Upper lobe of left lung (tissue), 6 donors: ENCODE data around the gene EFNB2. TPM values are rescaled to one million over a fixed set of nuclear protein-coding genes. Genes with fewer than 3 reads are reported as not detected.

Experiments
- ATAC-seq, 2 donors: fragments of 200-7000 bp; cut with Tn5 transposase; one replicate each; pipeline ENCODE4 v1.9.1; 2022; ENCODE audit warnings: mild to moderate bottlenecking in 2 of 2, moderate library complexity in 2 of 2; ENCODE audit not compliant: low FRiP score in 2 of 2
- DNase-seq, 2 donors: peaks; one replicate each; pipeline ENCODE4 v3.0.0-alpha.2; 2019 to 2020
- H3K27ac ChIP-seq, 4 donors: fragments of 200-600 bp; sonication (generic); one replicate each; pipeline ENCODE4 v1.5.1; 2016 to 2019
- H3K27me3 ChIP-seq, 4 donors: fragments of 200-600 bp; sonication (generic); one replicate each; pipeline ENCODE4 v1.5.1; 2017 to 2019
- H3K36me3 ChIP-seq, 4 donors: fragments of 200-600 bp; sonication (generic); one replicate each; pipeline ENCODE4 v1.5.1; 2016 to 2019
- H3K4me1 ChIP-seq, 4 donors: fragments of 200-600 bp; sonication (generic); one replicate each; pipeline ENCODE4 v1.5.1; 2018 to 2019
- H3K4me3 ChIP-seq, 4 donors: fragments of 200-600 bp; sonication (generic); one replicate each; pipeline ENCODE4 v1.5.1; 2017 to 2019; ENCODE audit warnings: mild to moderate bottlenecking in 2 of 4, moderate library complexity in 1 of 4
- H3K9me3 ChIP-seq, 4 donors: fragments of 200-600 bp; sonication (generic); one replicate each; pipeline ENCODE4 v1.5.1; 2018 to 2019
- CTCF ChIP-seq, 6 experiments: fragments of 450-650 bp in 4 of 6; fragments of 200-600 bp in 2 of 6; sonication (generic) in 2 of 6; IDR thresholded peaks; one replicate each; pipeline ENCODE4 v1.5.1; 2016 to 2019; ENCODE audit warnings: antibody characterized with exemption in 6 of 6
- EP300 ChIP-seq, 4 donors: sonication (generic); formaldehyde crosslinking; IDR thresholded peaks; one replicate each; pipeline ENCODE4 v1.5.1; 2017; ENCODE audit warnings: antibody characterized with exemption in 4 of 4, control low read depth in 2 of 4
- POLR2A ChIP-seq, 4 donors: fragments of 450-650 bp; IDR thresholded peaks; one replicate each; pipeline ENCODE4 v1.5.1; 2016 to 2017; ENCODE audit warnings: antibody characterized with exemption in 4 of 4, mild to moderate bottlenecking in 2 of 4
- POLR2AphosphoS5 ChIP-seq, 2 donors: sonication (generic); formaldehyde crosslinking; IDR thresholded peaks; one replicate each; pipeline ENCODE4 v1.5.1; 2017; ENCODE audit warnings: antibody characterized with exemption in 2 of 2
- WGBS, 2 donors: methylation state at CpG; one replicate each; pipeline ENCODE4 v1.1.5; 2017 to 2018; 5-methylcytosine and 5-hydroxymethylcytosine counted together
- total RNA-seq, 6 donors: library from RNA; depleted of rRNA in 4 of 6; stranded (reverse); fragments of >200 nt in 4 of 6; gene quantifications; one replicate each; pipeline versions ENCODE4 v1.1.0 to v1.2.1, GENCODE V29; 2016 to 2021
- donor health status: DM: no; HTN: no; CAD: no; lungs with moderate emphysema.
- donor health status: DM: no; HTN: yes; CAD: no; lungs with severe emphysema.

The EFNB2 gene
- total RNA-seq, 6 donors from 2014 or later = 23.0 to 45.7 (median 30.9) TPM

- Histone ChIP-seq H3K4me1 (peaks cover 17 to 53% (median 26%) of the 10 kb centered on the region in 4 donors), H3K9me3 (no peaks in the 10 kb centered on the region), H3K27ac (peak overlapping the region in 2 of 4 donors; percentile 30 to 57), H3K4me3 (no peak overlapping the region), H3K36me3 (peaks cover 10 to 33% (median 17%) of the 10 kb centered on the region in 4 donors), H3K27me3 (no peaks in the 10 kb centered on the region)
- DNase-seq (peak in 1 of 2 donors; percentile 54), ATAC-seq (peak; percentile 62)
- no peak for TF ChIP-seq CTCF (IDR thresholded peaks at IDR 0.05)
- no peak for TF ChIP-seq POLR2AphosphoS5 (IDR thresholded peaks at IDR 0.05)
- TF ChIP-seq POLR2A (IDR thresholded peaks at IDR 0.05) = no peak
- no peak for TF ChIP-seq EP300 (IDR thresholded peaks at IDR 0.05)
- WGBS, 2 donors = 46 to 82% methylated on average over 16 to 17 of the region's 17 CpGs
Measured at GRCh38 chr13:106493533-106494220, 41.8 kb downstream of the EFNB2 start.

GRCh38 chr13:106492588-106493475, 42.6 kb downstream of the EFNB2 start:
- Histone ChIP-seq H3K4me3 (no peak overlapping the region), H3K27ac (peak overlapping the region in 3 of 4 donors; percentile 24 to 57 (median 30)), H3K4me1 (peaks cover 12 to 46% (median 25%) of the 10 kb centered on the region in 4 donors), H3K36me3 (peaks cover 10 to 33% (median 17%) of the 10 kb centered on the region in 4 donors), H3K9me3 (no peaks in the 10 kb centered on the region), H3K27me3 (no peaks in the 10 kb centered on the region)
- no peak for TF ChIP-seq POLR2A (IDR thresholded peaks at IDR 0.05)
- ATAC-seq (no peak), DNase-seq (peak in 1 of 2 donors; percentile 32)
- 89% methylated on average over 39 to 54 of the region's 54 CpGs for WGBS, 2 donors

GRCh38 chr13:106491928-106492587, 43.4 kb downstream of the EFNB2 start:
- Histone ChIP-seq H3K27ac (peak overlapping the region in 1 of 4 donors; percentile 57), H3K4me1 (peaks cover 11 to 46% (median 24%) of the 10 kb centered on the region in 4 donors), H3K4me3 (no peak overlapping the region), H3K27me3 (no peaks in the 10 kb centered on the region), H3K9me3 (no peaks in the 10 kb centered on the region), H3K36me3 (peaks cover 10 to 33% (median 17%) of the 10 kb centered on the region in 4 donors)
- 69 to 73% methylated on average over 13 to 14 of the region's 14 CpGs for WGBS, 2 donors
- no peak for DNase-seq
- TF ChIP-seq EP300 (IDR thresholded peaks at IDR 0.05) (no peak), POLR2A (IDR thresholded peaks at IDR 0.05) (no peak), CTCF (IDR thresholded peaks at IDR 0.05) (no peak), POLR2AphosphoS5 (IDR thresholded peaks at IDR 0.05) (no peak)
- ATAC-seq = no peak

DNA sequence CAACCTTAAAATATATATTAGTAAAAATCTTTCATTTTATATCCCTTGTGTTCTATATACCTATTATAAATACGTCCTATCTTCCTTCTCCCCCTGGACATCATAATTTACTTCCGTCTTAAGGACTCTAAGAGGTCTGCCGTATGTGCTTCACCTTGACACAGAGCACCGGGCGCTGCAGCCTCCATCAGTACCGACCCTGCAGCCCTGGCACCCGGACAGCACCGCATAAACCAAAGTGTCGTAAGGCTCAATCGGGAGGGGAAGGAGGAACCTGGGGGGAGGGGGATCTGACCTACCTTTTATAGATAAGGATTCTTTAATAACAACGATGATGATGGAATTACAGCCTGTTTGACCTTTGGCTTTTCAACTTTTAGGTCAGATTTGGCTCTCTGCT, 44.0 kb downstream of the EFNB2 start:
- ATAC-seq = no peak
- WGBS, 2 donors = 49 to 60% methylated on average over 11 of the region's 11 CpGs
- no peak overlapping the region for H3K4me3 ChIP-seq
- H3K27ac ChIP-seq = no peak overlapping the region
- TF ChIP-seq CTCF (IDR thresholded peaks at IDR 0.05) = no peak
- no peak for TF ChIP-seq EP300 (IDR thresholded peaks at IDR 0.05)
- TF ChIP-seq POLR2A (IDR thresholded peaks at IDR 0.05) = no peak
- no peak for TF ChIP-seq POLR2AphosphoS5 (IDR thresholded peaks at IDR 0.05)
- H3K36me3 ChIP-seq = peaks cover 10 to 33% (median 17%) of the 10 kb centered on the region in 4 donors
- peaks cover 8 to 46% (median 21%) of the 10 kb centered on the region in 4 donors for H3K4me1 ChIP-seq
- no peaks in the 10 kb centered on the region for H3K27me3 ChIP-seq
- no peak for DNase-seq
- no peaks in the 10 kb centered on the region for H3K9me3 ChIP-seq
